SH-SY5Y (cell line): ENCODE results near the gene SLC8A1.

Experiments used
- GATA2 ChIP-seq: IDR thresholded peaks from 2 replicates; pipeline ENCODE4 v1.6.1; 2011; ENCODE audit warnings: mild to moderate bottlenecking, low read depth, low read length
- GATA3 ChIP-seq: IDR thresholded peaks from 2 replicates; pipeline ENCODE4 v1.6.1; 2011; ENCODE audit warnings: low read depth, mild to moderate bottlenecking, low read length, moderate library complexity

- no peak for TF ChIP-seq GATA2
- no peak for TF ChIP-seq GATA3
These were observed 84.2 kb downstream of the SLC8A1 start for GRCh38 chr2:40367652-40368051.
